Stimulated activated CD8-positive, alpha-beta memory T cell treated with anti-CD3 and anti-CD28 coated beads, Interleukin-4, amount 100 ng/mL, for 1 hour (primary cell): ENCODE measurements around the gene SPRR1A.

ENCODE experiments used
- DNase-seq, 2 donors: peaks; one replicate each; pipeline ENCODE4 v3.0.0-alpha.2; 2020; ENCODE audit warnings: low read depth in 2 of 2, low spot score in 1 of 2

SPRR1A gene

GRCh38 chr1:153028766-153029165, 44.9 kb downstream of the SPRR1A start:
- DNase-seq: no peak

GRCh38 chr1:153030895-153031294, 47.0 kb downstream of the SPRR1A start, which contains the start of gene SPRR1B:
TSS of gene SPRR1B (plus strand) at chr1:153031203. CDS start at chr1:153032346, 1,143 bp downstream.
- DNase-seq: no peak

- no peak for DNase-seq
Observed at GRCh38 chr1:153032073-153032472, 48.2 kb downstream of the SPRR1A start.

- no peak for DNase-seq
Observed at GRCh38 chr1:153032677-153033308, 48.9 kb downstream of the SPRR1A start.

GRCh38 chr1:153035211-153035610, 51.3 kb downstream of the SPRR1A start:
- no peak for DNase-seq
